DND-41 (cell line): ENCODE results near the gene PCSK1N.

Source experiments
- CTCF ChIP-seq: IDR thresholded peaks from 2 replicates; pipeline ENCODE4 v1.5.1; 2012; ENCODE audit warnings: borderline replicate concordance, low read length, moderate library complexity, mild to moderate bottlenecking; ENCODE audit not compliant: poor library complexity, severe bottlenecking; ENCODE audit errors: extremely low read depth
- EZH2 ChIP-seq: IDR thresholded peaks from 3 replicates; pipeline ENCODE4 v1.6.1; 2012; ENCODE audit warnings: borderline replicate concordance, low read depth, mild to moderate bottlenecking, moderate library complexity, low read length, inconsistent platforms; ENCODE audit not compliant: severe bottlenecking

DNA sequence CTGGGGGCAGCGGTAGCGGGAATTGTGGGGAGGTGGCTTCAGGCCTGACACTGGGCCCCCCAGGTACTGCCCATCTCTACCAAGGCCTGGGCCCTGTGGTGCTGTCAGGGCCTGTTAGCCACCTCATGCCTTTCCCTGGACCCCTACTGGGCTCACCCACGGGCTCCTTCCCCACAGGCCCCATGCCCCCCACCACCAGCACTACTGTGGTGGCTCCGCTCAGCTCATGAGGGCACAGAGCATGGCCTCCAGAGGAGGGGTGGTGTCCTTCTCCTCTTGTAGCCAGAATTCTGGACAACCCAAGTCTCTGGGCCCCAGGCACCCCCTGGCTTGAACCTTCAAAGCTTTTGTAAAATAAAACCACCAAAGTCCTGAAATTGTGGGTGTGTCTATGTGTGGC is 41.5 kb downstream of the PCSK1N start:
- TF ChIP-seq EZH2 (no peak), CTCF (no peak)
